Gastrocnemius medialis (tissue), 4 donors: Measurements from ENCODE around the gene HOMEZ. TPM values are rescaled to one million over a fixed set of nuclear protein-coding genes. Genes with fewer than 3 reads are reported as not detected.
"Not testable (repeated sequence)": the region's sequence is repeated elsewhere in the genome, so short reads cannot be mapped to it uniquely, and the experiment has no call there.

Source experiments
- ATAC-seq, 2 donors: fragments of 150-250 bp; one replicate each; pipeline ENCODE4 v1.9.1; 2016
- DNase-seq, 2 donors: peaks; one replicate each; pipeline ENCODE4 v3.0.0-alpha.2; 2019
- H3K27ac ChIP-seq, 4 donors: fragments of 200-600 bp; sonication (generic); 1 replicate in 1 of 4; 2 replicates in 3 of 4; pipeline ENCODE4 v1.5.1; 2016 to 2018; ENCODE audit warnings: mild to moderate bottlenecking in 2 of 4, moderate library complexity in 1 of 4
- H3K27me3 ChIP-seq, 3 donors: fragments of 200-600 bp; sonication (generic) in 2 of 3; 1 replicate in 1 of 3; 2 replicates in 2 of 3; pipeline versions ENCODE4 v1.5.1 to v1.6.0; 2016 to 2019; ENCODE audit warnings: mild to moderate bottlenecking in 1 of 3, moderate library complexity in 1 of 3
- H3K36me3 ChIP-seq, 2 donors: fragments of 200-600 bp; sonication (generic) in 1 of 2; one replicate each; pipeline ENCODE4 v1.5.1; 2017 to 2018
- H3K4me1 ChIP-seq, 2 donors: fragments of 200-600 bp; sonication (generic) in 1 of 2; one replicate each; pipeline ENCODE4 v1.5.1; 2016 to 2017; ENCODE audit warnings: mild to moderate bottlenecking in 2 of 2
- H3K4me3 ChIP-seq, 4 donors: fragments of 200-600 bp; sonication (generic) in 3 of 4; 1 replicate in 1 of 4; 2 replicates in 3 of 4; pipeline ENCODE4 v1.5.1; 2016 to 2019; ENCODE audit warnings: mild to moderate bottlenecking in 2 of 4
- H3K9me3 ChIP-seq, 3 donors: fragments of 200-600 bp; sonication (generic) in 2 of 3; 1 replicate in 1 of 3; 2 replicates in 2 of 3; pipeline ENCODE4 v1.5.1; 2016 to 2019
- CTCF ChIP-seq, 5 experiments: fragments of 450-650 bp in 3 of 5; fragments of 200-600 bp in 2 of 5; sonication (generic) in 2 of 5; IDR thresholded peaks in 4 of 5; conservative IDR thresholded peaks in 1 of 5; 1 replicate in 4 of 5; 2 replicates in 1 of 5; pipeline ENCODE4 v1.5.1; 2016 to 2019; ENCODE audit warnings: antibody characterized with exemption in 5 of 5, mild to moderate bottlenecking in 3 of 5, moderate library complexity in 3 of 5
- POLR2A ChIP-seq, 2 donors: fragments of 450-650 bp; IDR thresholded peaks; one replicate each; pipeline ENCODE4 v1.6.1; 2017; ENCODE audit warnings: antibody characterized with exemption in 2 of 2, mild to moderate bottlenecking in 2 of 2, moderate library complexity in 2 of 2
- in situ Hi-C, 4 donors: fragments of 200-750 bp; cut with MboI; loops; one replicate each; pipeline versions ENCODE4 v1.15.0 to v1.8.0; 2017; ENCODE audit warnings: low sequenced_read_pairs in 4 of 4
- intact Hi-C: fragments of 100-400 bp; cut with DNase I; formaldehyde crosslinking; loops from one replicate; pipeline ENCODE4 v1.15.1; 2023; ENCODE audit warnings: low total_unique reads
- total RNA-seq, 4 donors: library from RNA; depleted of rRNA; stranded (reverse); fragments of >200 nt; gene quantifications; one replicate each; pipeline versions ENCODE4 v1.1.0 to v1.2.3, GENCODE V29; 2016

HOMEZ gene
- total RNA-seq, 4 donors from 2014 or later, result 7.8 to 10.0 (median 8.4) TPM

GRCh38 chr14:23285530-23286019 lies 357 bp downstream of the HOMEZ start:
- DNase-seq, result no peak
- H3K36me3 ChIP-seq, result no peaks in the 10 kb centered on the region
- no peak for TF ChIP-seq CTCF (IDR thresholded peaks at IDR 0.05 in 4 of 5, conservative IDR thresholded peaks at IDR 0.05 in 1 of 5)
- no peak for TF ChIP-seq POLR2A (IDR thresholded peaks at IDR 0.05)
- in situ Hi-C loops (loop anchor here (25.0 kb wide), 2 partner anchors 173 to 698 kb away; partner anchors contain the start of genes ABHD4 (in 2 of the 4), CEBPE (in 2 of the 4), CIROP (in 2 of the 4) and DAD1 (in 2 of the 4)), intact Hi-C loops (loop anchor here (1.0 to 10.0 kb wide), 7 partner anchors 9 to 361 kb away; partner anchors contain the start of genes NGDN, PABPN1, PRMT5 and SLC7A8)
- H3K9me3 ChIP-seq, result no peaks in the 10 kb centered on the region
- H3K27ac ChIP-seq, result peak overlapping the region; percentile 98 to 100 (median 100)
- peaks cover 20 to 25% of the 10 kb centered on the region in 2 donors for H3K4me1 ChIP-seq
- peak; percentile 25 to 32 for ATAC-seq
- peak overlapping the region; percentile 84 to 99 (median 94) for H3K4me3 ChIP-seq
- H3K27me3 ChIP-seq, result no peaks in the 10 kb centered on the region

DNA sequence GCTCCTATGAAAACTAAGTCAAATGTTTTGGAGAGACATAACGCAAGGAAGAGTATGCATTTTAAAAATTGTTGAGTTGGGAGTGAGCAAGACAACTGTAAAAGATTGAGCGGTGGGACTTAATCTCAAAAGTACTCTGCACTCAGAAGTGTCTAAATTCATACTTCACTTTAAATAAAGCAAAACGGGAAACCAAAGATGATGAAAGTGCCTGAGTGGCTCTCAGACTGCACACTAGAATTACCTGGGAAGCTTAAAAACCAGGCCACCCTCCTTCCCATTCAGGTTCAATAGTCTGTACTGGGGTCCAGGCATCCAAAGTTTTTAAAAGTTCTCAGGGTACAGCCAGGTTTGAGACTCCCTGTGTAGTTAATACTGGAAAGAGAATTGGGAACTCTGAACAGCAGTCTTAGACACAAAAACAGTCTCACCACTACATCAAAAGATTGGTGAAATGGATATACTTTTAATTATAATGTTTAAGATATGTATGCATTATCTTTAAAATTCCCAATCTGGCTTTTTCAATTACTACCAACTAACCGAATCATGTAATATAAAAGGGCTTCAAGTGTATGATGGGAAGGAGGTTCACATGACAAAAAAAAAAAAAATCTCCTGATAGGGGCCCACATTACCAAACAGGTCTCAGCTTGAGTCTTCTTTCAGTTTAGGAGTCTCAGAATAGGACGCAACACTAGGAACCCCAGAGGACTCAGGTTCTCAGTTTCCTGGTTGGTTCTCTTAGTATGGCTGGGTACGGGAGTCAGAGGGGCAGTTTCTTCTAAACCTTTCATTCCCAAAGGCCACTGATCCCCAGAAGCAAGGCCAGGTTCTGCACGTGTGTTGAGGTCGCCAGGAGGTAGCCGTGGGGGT lies 1.0 kb downstream of the HOMEZ start:
- TF ChIP-seq CTCF (IDR thresholded peaks at IDR 0.05 in 4 of 5, conservative IDR thresholded peaks at IDR 0.05 in 1 of 5), result no peak
- TF ChIP-seq POLR2A (IDR thresholded peaks at IDR 0.05), result no peak
- in situ Hi-C loops (loop anchor here (25.0 kb wide), 2 partner anchors 173 to 698 kb away; partner anchors contain the start of genes ABHD4 (in 2 of the 4), CEBPE (in 2 of the 4), CIROP (in 2 of the 4) and DAD1 (in 2 of the 4)), intact Hi-C loops (loop anchor here (5.0 to 10.0 kb wide), 3 partner anchors 103 to 360 kb away; partner anchors contain the start of genes PRMT5 and SLC7A8)
- Histone ChIP-seq H3K9me3 (no peaks in the 10 kb centered on the region), H3K27me3 (no peaks in the 10 kb centered on the region), H3K4me3 (peak overlapping the region; percentile 84 to 99 (median 94)), H3K27ac (peak overlapping the region; percentile 98 to 100 (median 100)), H3K4me1 (peaks cover 20 to 25% of the 10 kb centered on the region in 2 donors), H3K36me3 (no peaks in the 10 kb centered on the region)
- ATAC-seq (peak; percentile 13 to 20), DNase-seq (peak in 1 of 2 donors; percentile 36)

DNA sequence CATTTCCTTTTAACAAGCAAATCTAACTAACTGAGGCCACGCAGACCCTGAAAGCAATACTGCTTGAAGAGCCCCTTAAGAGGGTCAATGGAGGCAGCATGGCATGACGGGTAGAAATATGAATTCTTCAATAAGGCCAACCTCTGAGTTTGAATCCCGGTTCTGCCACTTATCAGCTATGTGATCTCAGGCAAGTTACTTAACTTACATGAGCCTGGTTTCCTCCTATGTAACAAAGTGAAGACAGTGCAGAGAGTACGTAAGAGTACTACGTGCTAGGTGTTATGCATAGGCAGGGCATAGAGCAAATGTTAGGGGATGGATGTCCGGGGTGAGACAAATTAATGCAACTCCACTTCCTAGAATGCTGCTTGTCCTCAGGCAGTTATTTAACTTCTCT lies 4.7 kb downstream of the HOMEZ start:
- Histone ChIP-seq H3K4me3 (no peak overlapping the region), H3K36me3 (no peaks in the 10 kb centered on the region), H3K27me3 (no peaks in the 10 kb centered on the region), H3K4me1 (peaks cover 13 to 19% of the 10 kb centered on the region in 2 donors), H3K27ac (no peak overlapping the region), H3K9me3 (no peaks in the 10 kb centered on the region)
- TF ChIP-seq POLR2A (IDR thresholded peaks at IDR 0.05) (no peak), CTCF (IDR thresholded peaks at IDR 0.05 in 4 of 5, conservative IDR thresholded peaks at IDR 0.05 in 1 of 5) (no peak)
- in situ Hi-C loops, result loop anchor here (25.0 kb wide), 2 partner anchors 169 to 694 kb away; partner anchors contain the start of genes ABHD4 (in 2 of the 4), CEBPE (in 2 of the 4), CIROP (in 2 of the 4) and DAD1 (in 2 of the 4)
- intact Hi-C loops, result loop anchor here (10.0 kb wide), 1 partner anchor 356 kb away; the partner anchor contains the start of gene PRMT5
- ATAC-seq (no peak), DNase-seq (no peak)

DNA sequence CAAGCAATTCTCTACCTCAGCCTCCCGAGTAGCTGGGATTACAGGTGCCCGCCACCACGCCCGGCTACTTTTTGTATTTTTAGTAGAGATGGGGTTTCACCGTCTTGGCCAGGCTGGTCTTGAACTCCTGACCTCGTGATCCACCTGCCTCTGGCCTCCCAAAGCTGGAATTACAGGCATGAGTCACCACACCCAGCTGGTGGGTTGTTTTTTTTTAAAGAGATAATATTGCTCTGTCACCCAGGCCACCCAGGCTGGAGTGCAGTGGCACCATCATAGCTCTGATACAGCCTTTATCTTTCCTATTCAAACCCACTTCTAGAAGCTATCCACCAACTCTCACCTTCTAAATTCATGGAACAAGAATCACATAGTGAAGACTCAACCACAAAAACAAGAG lies 8.0 kb downstream of the HOMEZ start:
- H3K4me1 ChIP-seq, H3K36me3 ChIP-seq, H3K27ac ChIP-seq, intact Hi-C loops, H3K27me3 ChIP-seq, H3K9me3 ChIP-seq, H3K4me3 ChIP-seq, ATAC-seq, DNase-seq: not testable (repeated sequence)
- in situ Hi-C loops, result loop anchor here (25.0 kb wide), 2 partner anchors 166 to 691 kb away; partner anchors contain the start of genes ABHD4 (in 2 of the 4), CEBPE (in 2 of the 4), CIROP (in 2 of the 4) and DAD1 (in 2 of the 4)
